Liver (tissue), 9 donors: Measurements from ENCODE around the gene SLC29A3. TPM values are rescaled to one million over a fixed set of nuclear protein-coding genes. Genes with fewer than 3 reads are reported as not detected.

Experiments
- DNase-seq: peaks from one replicate; pipeline ENCODE4 v3.0.0-alpha.2; 2017; ENCODE audit warnings: low spot score
- H3K27ac ChIP-seq, 2 donors: one replicate each; pipeline ENCODE4 v1.7.0; 2013; ENCODE audit warnings: inconsistent platforms in 2 of 2, low read length in 2 of 2, control low read depth in 1 of 2, low read depth in 1 of 2, mild to moderate bottlenecking in 1 of 2
- H3K27me3 ChIP-seq, 4 donors: one replicate each; pipeline versions ENCODE4 v1.6.1 to v1.7.0; 2013; ENCODE audit warnings: low read length in 3 of 4, inconsistent platforms in 1 of 4, mild to moderate bottlenecking in 1 of 4, moderate library complexity in 1 of 4; ENCODE audit not compliant: control insufficient read depth in 4 of 4, insufficient read depth in 4 of 4
- H3K36me3 ChIP-seq, 4 donors: one replicate each; pipeline versions ENCODE4 v1.6.1 to v1.7.0; 2013; ENCODE audit warnings: low read length in 3 of 4, mild to moderate bottlenecking in 3 of 4, low read depth in 1 of 4, moderate library complexity in 1 of 4; ENCODE audit not compliant: control insufficient read depth in 4 of 4, insufficient read depth in 3 of 4
- H3K4me1 ChIP-seq, 4 donors: one replicate each; pipeline versions ENCODE4 v1.6.1 to v1.7.0; 2013; ENCODE audit warnings: low read length in 3 of 4, mild to moderate bottlenecking in 3 of 4, moderate library complexity in 1 of 4; ENCODE audit not compliant: control insufficient read depth in 4 of 4, insufficient read depth in 4 of 4
- H3K4me3 ChIP-seq, 3 donors: one replicate each; pipeline versions ENCODE4 v1.6.1 to v1.7.0; 2013; ENCODE audit warnings: low read length in 3 of 3, control low read depth in 1 of 3, low read depth in 1 of 3, mild to moderate bottlenecking in 1 of 3
- H3K9ac ChIP-seq, 2 donors: one replicate each; pipeline ENCODE4 v1.7.0; 2013; ENCODE audit warnings: low read length in 2 of 2, mild to moderate bottlenecking in 2 of 2, moderate library complexity in 2 of 2, control low read depth in 1 of 2, low read depth in 1 of 2
- H3K9me3 ChIP-seq, 4 donors: one replicate each; pipeline versions ENCODE4 v1.6.1 to v1.7.0; 2013; ENCODE audit warnings: low read length in 3 of 4; ENCODE audit not compliant: control insufficient read depth in 4 of 4
- EGR1 ChIP-seq, 2 donors: IDR thresholded peaks; 2 replicates each; pipeline ENCODE4 v1.6.1; 2016 to 2018; ENCODE audit warnings: antibody characterized with exemption in 2 of 2, low read depth in 2 of 2
- FOXA1 ChIP-seq: IDR thresholded peaks from 2 replicates; pipeline ENCODE4 v1.6.1; 2016; ENCODE audit warnings: antibody characterized with exemption
- GABPA ChIP-seq, 2 donors: IDR thresholded peaks in 1 of 2; conservative IDR thresholded peaks in 1 of 2; 2 replicates each; pipeline ENCODE4 v1.6.1; 2016; ENCODE audit warnings: antibody characterized with exemption in 2 of 2, mild to moderate bottlenecking in 1 of 2, moderate library complexity in 1 of 2
- HNF4A ChIP-seq, 2 donors: conservative IDR thresholded peaks; 2 replicates each; pipeline ENCODE4 v1.6.1; 2016; ENCODE audit warnings: antibody characterized with exemption in 2 of 2, mild to moderate bottlenecking in 2 of 2
- HNF4G ChIP-seq: IDR thresholded peaks from 2 replicates; pipeline ENCODE4 v1.6.1; 2016; ENCODE audit warnings: antibody characterized with exemption
- JUND ChIP-seq, 2 donors: IDR thresholded peaks; 2 replicates each; pipeline ENCODE4 v1.6.1; 2016; ENCODE audit warnings: antibody characterized with exemption in 2 of 2
- NR2F2 ChIP-seq: IDR thresholded peaks from 2 replicates; pipeline ENCODE4 v1.6.1; 2016; ENCODE audit warnings: antibody characterized with exemption
- RAD21 ChIP-seq, 2 donors: IDR thresholded peaks; 2 replicates each; pipeline ENCODE4 v1.6.1; 2016; ENCODE audit warnings: antibody characterized with exemption in 2 of 2, mild to moderate bottlenecking in 2 of 2
- RXRA ChIP-seq, 2 donors: IDR thresholded peaks; 2 replicates each; pipeline ENCODE4 v1.6.1; 2017 to 2018; ENCODE audit warnings: antibody characterized with exemption in 2 of 2, mild to moderate bottlenecking in 1 of 2
- SP1 ChIP-seq: IDR thresholded peaks from 2 replicates; pipeline ENCODE4 v1.6.1; 2018; ENCODE audit warnings: antibody characterized with exemption, mild to moderate bottlenecking
- TAF1 ChIP-seq: conservative IDR thresholded peaks from 2 replicates; pipeline ENCODE4 v1.6.1; 2016; ENCODE audit warnings: antibody characterized with exemption, mild to moderate bottlenecking
- YY1 ChIP-seq: IDR thresholded peaks from 2 replicates; pipeline ENCODE4 v1.6.1; 2016; ENCODE audit warnings: antibody characterized with exemption, mild to moderate bottlenecking
- WGBS: extraction: QIAGEN DNeasy Blood & Tissue Kit; methylation state at CpG from one replicate; pipeline ENCODE4 v1.1.7; 2013; 5-methylcytosine and 5-hydroxymethylcytosine counted together
- polyA plus RNA-seq, 2 donors: library from polyadenylated mRNA; stranded (reverse) in 1 of 2; unstranded in 1 of 2; fragments of 200-250 nt in 1 of 2; fragments of >200 nt in 1 of 2; fragmentation: Nextera tagmentation in 1 of 2; extraction: Ambion mirVana in 1 of 2; gene quantifications; one replicate each; pipeline versions ENCODE4 v1.2.1 to v1.2.3, GENCODE V29; 2013 to 2015
- total RNA-seq, 2 donors: library from RNA; depleted of rRNA; stranded (reverse); fragments of >200 nt; gene quantifications; one replicate each; pipeline ENCODE4 v1.2.3, GENCODE V29; 2014
- TF ChIP-seq, protein P1 (sequence below): IDR thresholded peaks from 2 replicates; pipeline ENCODE4 v1.6.1; 2016; ENCODE audit warnings: antibody characterized with exemption
- TF ChIP-seq, protein P2 (sequence below): fragments of 150-350 bp; IDR thresholded peaks from 2 replicates; pipeline ENCODE4 v1.5.1; 2017; ENCODE audit warnings: improper control_type of control experiment, low read depth, low read length; ENCODE audit not compliant: missing input control
- TF ChIP-seq, protein P3 (sequence below): IDR thresholded peaks from 2 replicates; pipeline ENCODE4 v1.6.1; 2016; ENCODE audit warnings: antibody characterized with exemption
- TF ChIP-seq, protein P4 (sequence below): IDR thresholded peaks from 2 replicates; pipeline ENCODE4 v1.6.1; 2016; ENCODE audit warnings: antibody characterized with exemption, mild to moderate bottlenecking
- TF ChIP-seq, protein P5 (sequence below): IDR thresholded peaks from 2 replicates; pipeline ENCODE4 v1.6.1; 2016; ENCODE audit warnings: antibody characterized with exemption
- donor health status: healthy.
- donor health status: healthy.
- donor health status: healthy.
- donor health status: healthy.
- donor health status: healthy.

Gene SLC29A3
- total and polyA plus RNA-seq, 4 donors = 3.1 to 11.9 (median 5.3) TPM

DNA sequence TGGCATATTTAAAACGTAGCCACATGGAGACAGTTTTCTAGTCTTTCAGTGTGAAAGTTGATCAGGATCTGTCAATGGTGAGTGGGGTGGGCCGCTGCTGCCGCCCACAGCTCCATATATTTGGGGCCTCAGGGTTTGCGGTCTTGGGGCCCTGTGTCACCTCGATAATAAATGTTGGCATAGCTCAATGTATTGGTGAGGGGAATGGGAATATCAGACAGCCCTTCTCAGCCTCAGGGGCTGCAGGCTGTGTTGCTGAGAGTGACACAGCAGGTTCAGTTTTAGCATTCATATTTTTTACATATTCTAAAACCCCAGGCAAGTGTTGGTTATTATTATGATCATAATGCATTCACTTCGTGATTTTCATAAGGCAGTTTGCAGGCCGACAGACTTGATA, 82.9 kb downstream of the SLC29A3 start:
- no peak for DNase-seq
- Histone ChIP-seq H3K4me1 (peaks cover 3 to 15% (median 11%) of the 10 kb centered on the region in 4 donors), H3K27me3 (no peaks in the 10 kb centered on the region), H3K27ac (no peak overlapping the region), H3K36me3 (no peaks in the 10 kb centered on the region), H3K4me3 (no peak overlapping the region), H3K9ac (no peak overlapping the region), H3K9me3 (no peaks in the 10 kb centered on the region)
- TF ChIP-seq NR2F2 = no peak
- TF ChIP-seq RXRA (IDR thresholded peaks at IDR 0.05) = no peak
- no peak for TF ChIP-seq HNF4A (conservative IDR thresholded peaks at IDR 0.05)
- TF ChIP-seq TAF1 = no peak
- 96% methylated on average over 7 of the region's 7 CpGs for WGBS

DNA sequence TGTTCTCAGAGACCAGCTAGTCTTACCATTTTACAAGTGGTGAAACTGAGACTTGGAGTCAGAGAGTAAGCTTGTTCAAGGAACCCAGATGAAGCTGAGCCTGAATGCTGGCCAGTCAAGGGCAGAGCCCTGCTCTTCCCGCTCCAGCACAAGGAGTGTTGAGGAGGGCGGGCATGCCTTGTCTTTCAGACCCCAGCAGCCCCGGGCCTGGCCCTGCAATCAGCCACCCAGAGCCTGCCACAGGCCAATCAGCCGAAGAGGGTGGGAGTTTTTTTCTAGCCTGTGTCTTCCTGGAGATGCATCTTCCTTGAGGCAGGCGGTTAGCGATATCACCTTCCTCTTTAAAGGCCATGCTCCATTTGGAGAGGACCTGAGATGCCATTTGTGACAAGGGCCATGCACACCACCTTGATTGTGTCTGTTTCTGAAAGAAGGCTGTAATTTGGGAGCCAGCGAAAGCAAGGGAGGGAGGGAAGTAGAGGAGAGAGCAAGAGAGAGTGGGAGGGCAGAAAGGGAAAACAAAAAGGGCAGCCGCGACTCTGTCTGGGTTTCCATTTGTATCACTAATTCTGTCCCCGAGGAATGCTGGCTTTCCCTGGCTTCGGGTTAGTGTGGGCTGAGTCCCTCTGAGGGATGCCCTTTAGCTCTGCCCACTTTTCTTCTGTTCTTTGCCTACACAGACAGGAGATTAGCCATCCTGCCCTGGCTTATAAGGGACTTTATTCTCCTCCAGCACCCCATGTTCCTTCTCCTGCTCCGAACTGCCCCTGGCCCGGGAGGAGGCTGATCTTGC, 85.6 kb downstream of the SLC29A3 start:
- no peaks in the 10 kb centered on the region for H3K27me3 ChIP-seq
- no peaks in the 10 kb centered on the region for H3K9me3 ChIP-seq
- no peaks in the 10 kb centered on the region for H3K4me1 ChIP-seq
- H3K36me3 ChIP-seq = no peaks in the 10 kb centered on the region
- no peak for DNase-seq
- no peak overlapping the region for H3K9ac ChIP-seq
- no peak for TF ChIP-seq NR2F2
- H3K27ac ChIP-seq = no peak overlapping the region
- WGBS = 83% methylated on average over 13 of the region's 13 CpGs
- H3K4me3 ChIP-seq = no peak overlapping the region

DNA sequence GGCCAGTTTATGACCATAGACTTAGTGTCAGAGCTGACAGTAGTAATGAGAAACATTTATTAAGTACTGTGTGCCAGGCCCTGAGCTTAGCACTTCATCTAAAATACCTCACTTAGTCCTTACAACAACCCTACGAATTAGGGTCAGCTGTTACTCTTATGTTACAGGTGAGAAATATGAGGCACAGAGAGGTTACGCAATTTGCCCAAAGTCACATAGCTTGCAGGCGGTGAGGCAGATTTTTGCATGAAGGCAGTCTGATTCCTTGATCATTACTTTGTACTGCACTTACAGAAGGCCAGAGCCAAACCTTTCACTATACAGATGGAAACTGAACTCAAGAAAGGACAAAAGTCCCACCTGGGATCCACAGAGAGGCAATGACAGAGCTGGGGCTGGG, 87.8 kb downstream of the SLC29A3 start:
- no peak overlapping the region for H3K4me3 ChIP-seq
- H3K36me3 ChIP-seq = no peaks in the 10 kb centered on the region
- no peak overlapping the region for H3K9ac ChIP-seq
- TF ChIP-seq JUND (IDR thresholded peaks at IDR 0.05) (no peak), RAD21 (IDR thresholded peaks at IDR 0.05) (no peak), GABPA (IDR thresholded peaks at IDR 0.05 in 1 of 2, conservative IDR thresholded peaks at IDR 0.05 in 1 of 2) (no peak), SP1 (no peak), TAF1 (no peak), RXRA (IDR thresholded peaks at IDR 0.05) (no peak), YY1 (no peak), HNF4A (conservative IDR thresholded peaks at IDR 0.05) (no peak), FOXA1 (no peak), HNF4G (no peak), EGR1 (IDR thresholded peaks at IDR 0.05; ENCODE audit: low read depth in 2 of 2) (no peak), NR2F2 (no peak)
- TF ChIP-seq, protein P1, sequence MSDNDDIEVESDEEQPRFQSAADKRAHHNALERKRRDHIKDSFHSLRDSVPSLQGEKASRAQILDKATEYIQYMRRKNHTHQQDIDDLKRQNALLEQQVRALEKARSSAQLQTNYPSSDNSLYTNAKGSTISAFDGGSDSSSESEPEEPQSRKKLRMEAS = no peak
- TF ChIP-seq, protein P2, sequence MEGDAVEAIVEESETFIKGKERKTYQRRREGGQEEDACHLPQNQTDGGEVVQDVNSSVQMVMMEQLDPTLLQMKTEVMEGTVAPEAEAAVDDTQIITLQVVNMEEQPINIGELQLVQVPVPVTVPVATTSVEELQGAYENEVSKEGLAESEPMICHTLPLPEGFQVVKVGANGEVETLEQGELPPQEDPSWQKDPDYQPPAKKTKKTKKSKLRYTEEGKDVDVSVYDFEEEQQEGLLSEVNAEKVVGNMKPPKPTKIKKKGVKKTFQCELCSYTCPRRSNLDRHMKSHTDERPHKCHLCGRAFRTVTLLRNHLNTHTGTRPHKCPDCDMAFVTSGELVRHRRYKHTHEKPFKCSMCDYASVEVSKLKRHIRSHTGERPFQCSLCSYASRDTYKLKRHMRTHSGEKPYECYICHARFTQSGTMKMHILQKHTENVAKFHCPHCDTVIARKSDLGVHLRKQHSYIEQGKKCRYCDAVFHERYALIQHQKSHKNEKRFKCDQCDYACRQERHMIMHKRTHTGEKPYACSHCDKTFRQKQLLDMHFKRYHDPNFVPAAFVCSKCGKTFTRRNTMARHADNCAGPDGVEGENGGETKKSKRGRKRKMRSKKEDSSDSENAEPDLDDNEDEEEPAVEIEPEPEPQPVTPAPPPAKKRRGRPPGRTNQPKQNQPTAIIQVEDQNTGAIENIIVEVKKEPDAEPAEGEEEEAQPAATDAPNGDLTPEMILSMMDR = no peak
- TF ChIP-seq, protein P3, sequence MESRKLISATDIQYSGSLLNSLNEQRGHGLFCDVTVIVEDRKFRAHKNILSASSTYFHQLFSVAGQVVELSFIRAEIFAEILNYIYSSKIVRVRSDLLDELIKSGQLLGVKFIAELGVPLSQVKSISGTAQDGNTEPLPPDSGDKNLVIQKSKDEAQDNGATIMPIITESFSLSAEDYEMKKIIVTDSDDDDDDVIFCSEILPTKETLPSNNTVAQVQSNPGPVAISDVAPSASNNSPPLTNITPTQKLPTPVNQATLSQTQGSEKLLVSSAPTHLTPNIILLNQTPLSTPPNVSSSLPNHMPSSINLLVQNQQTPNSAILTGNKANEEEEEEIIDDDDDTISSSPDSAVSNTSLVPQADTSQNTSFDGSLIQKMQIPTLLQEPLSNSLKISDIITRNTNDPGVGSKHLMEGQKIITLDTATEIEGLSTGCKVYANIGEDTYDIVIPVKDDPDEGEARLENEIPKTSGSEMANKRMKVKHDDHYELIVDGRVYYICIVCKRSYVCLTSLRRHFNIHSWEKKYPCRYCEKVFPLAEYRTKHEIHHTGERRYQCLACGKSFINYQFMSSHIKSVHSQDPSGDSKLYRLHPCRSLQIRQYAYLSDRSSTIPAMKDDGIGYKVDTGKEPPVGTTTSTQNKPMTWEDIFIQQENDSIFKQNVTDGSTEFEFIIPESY = no peak
- TF ChIP-seq, protein P4, sequence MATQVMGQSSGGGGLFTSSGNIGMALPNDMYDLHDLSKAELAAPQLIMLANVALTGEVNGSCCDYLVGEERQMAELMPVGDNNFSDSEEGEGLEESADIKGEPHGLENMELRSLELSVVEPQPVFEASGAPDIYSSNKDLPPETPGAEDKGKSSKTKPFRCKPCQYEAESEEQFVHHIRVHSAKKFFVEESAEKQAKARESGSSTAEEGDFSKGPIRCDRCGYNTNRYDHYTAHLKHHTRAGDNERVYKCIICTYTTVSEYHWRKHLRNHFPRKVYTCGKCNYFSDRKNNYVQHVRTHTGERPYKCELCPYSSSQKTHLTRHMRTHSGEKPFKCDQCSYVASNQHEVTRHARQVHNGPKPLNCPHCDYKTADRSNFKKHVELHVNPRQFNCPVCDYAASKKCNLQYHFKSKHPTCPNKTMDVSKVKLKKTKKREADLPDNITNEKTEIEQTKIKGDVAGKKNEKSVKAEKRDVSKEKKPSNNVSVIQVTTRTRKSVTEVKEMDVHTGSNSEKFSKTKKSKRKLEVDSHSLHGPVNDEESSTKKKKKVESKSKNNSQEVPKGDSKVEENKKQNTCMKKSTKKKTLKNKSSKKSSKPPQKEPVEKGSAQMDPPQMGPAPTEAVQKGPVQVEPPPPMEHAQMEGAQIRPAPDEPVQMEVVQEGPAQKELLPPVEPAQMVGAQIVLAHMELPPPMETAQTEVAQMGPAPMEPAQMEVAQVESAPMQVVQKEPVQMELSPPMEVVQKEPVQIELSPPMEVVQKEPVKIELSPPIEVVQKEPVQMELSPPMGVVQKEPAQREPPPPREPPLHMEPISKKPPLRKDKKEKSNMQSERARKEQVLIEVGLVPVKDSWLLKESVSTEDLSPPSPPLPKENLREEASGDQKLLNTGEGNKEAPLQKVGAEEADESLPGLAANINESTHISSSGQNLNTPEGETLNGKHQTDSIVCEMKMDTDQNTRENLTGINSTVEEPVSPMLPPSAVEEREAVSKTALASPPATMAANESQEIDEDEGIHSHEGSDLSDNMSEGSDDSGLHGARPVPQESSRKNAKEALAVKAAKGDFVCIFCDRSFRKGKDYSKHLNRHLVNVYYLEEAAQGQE = no peak
- TF ChIP-seq, protein P5, sequence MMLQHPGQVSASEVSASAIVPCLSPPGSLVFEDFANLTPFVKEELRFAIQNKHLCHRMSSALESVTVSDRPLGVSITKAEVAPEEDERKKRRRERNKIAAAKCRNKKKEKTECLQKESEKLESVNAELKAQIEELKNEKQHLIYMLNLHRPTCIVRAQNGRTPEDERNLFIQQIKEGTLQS = no peak
- H3K27me3 ChIP-seq = no peaks in the 10 kb centered on the region
- peaks cover 0 to 4% (median 1%) of the 10 kb centered on the region in 4 donors for H3K9me3 ChIP-seq
- no peak overlapping the region for H3K27ac ChIP-seq
- WGBS = 95% methylated on average over 3 of the region's 3 CpGs
- H3K4me1 ChIP-seq = no peaks in the 10 kb centered on the region
- DNase-seq = no peak
